ENCODE measurements around the gene ZSCAN5B. TPM values are rescaled to one million over a fixed set of nuclear protein-coding genes. Genes with fewer than 3 reads are reported as not detected.

Gene ZSCAN5B
- total RNA-seq, 3 donors from 2014 or later = not detected

DNA sequence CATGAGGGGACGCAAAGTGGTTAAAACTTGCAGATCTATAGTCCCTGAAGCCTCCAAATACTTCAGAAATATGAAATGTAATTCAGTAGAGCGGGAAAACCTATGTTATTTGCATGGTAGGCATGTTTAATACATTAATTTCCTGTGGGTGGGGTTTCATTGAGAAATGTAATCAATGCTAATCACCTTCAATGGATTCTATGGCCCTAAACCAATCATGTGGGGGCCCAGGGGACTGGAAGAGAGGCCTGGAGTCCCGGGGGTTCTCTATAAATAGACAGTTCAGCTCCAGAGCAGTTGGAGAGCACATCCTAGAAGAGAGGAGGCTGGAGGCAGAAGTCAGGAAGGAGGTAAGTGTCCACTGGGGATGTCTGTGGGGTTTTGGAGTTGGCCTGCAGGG is 4.4 kb upstream of the ZSCAN5B start, which contains the start of gene ZSCAN5C:
Gene ZSCAN5C, plus strand, starts transcription at position 301 of the 400 bp plus-strand sequence. CDS start 3,641 bp downstream, outside the sequence.
- Histone ChIP-seq H3K4me1 (ENCODE audit: low read depth) (no peaks in the 10 kb centered on the region), H3K4me3 (no peak within 1 kb of the TSS), H3K9me3 (no peaks in the 10 kb centered on the region), H3K36me3 (ENCODE audit: low read depth) (no peaks in the 10 kb centered on the region)
- ATAC-seq (no peak), DNase-seq (no peak)
- intact Hi-C loops (cut with DNase I, micrococcal nuclease) = no loop called here
- TF ChIP-seq, protein P1, sequence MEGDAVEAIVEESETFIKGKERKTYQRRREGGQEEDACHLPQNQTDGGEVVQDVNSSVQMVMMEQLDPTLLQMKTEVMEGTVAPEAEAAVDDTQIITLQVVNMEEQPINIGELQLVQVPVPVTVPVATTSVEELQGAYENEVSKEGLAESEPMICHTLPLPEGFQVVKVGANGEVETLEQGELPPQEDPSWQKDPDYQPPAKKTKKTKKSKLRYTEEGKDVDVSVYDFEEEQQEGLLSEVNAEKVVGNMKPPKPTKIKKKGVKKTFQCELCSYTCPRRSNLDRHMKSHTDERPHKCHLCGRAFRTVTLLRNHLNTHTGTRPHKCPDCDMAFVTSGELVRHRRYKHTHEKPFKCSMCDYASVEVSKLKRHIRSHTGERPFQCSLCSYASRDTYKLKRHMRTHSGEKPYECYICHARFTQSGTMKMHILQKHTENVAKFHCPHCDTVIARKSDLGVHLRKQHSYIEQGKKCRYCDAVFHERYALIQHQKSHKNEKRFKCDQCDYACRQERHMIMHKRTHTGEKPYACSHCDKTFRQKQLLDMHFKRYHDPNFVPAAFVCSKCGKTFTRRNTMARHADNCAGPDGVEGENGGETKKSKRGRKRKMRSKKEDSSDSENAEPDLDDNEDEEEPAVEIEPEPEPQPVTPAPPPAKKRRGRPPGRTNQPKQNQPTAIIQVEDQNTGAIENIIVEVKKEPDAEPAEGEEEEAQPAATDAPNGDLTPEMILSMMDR (IDR thresholded peaks at IDR 0.05) = no peak

DNA sequence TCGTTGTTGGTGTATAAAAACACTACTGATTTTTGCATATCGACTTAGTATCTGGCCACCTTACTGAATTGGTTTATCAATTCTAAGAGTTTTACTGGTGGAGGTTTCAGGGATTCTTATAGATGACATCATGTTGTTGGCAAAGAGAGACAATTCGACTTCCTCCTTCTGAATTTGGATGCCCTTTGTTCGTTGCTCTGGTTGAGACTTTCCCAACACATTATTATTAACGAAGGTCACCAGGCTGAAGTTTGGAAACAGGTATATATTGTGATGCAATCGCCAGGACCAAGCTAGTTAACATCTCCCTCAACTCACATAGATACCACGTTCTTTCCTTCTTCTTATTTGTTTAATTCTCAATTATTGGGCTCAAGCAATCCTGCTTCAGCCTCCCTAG is 2.1 kb upstream of the ZSCAN5B start:
- H3K4me1 ChIP-seq (ENCODE audit: low read depth) = no peaks in the 10 kb centered on the region
- intact Hi-C loops (cut with DNase I, micrococcal nuclease) = no loop called here
- H3K4me3 ChIP-seq = no peak overlapping the region
- no peaks in the 10 kb centered on the region for H3K36me3 ChIP-seq (ENCODE audit: low read depth)
- DNase-seq (no peak), ATAC-seq (no peak)
- TF ChIP-seq, protein P1 (IDR thresholded peaks at IDR 0.05) = no peak
- H3K9me3 ChIP-seq = no peaks in the 10 kb centered on the region

DNA sequence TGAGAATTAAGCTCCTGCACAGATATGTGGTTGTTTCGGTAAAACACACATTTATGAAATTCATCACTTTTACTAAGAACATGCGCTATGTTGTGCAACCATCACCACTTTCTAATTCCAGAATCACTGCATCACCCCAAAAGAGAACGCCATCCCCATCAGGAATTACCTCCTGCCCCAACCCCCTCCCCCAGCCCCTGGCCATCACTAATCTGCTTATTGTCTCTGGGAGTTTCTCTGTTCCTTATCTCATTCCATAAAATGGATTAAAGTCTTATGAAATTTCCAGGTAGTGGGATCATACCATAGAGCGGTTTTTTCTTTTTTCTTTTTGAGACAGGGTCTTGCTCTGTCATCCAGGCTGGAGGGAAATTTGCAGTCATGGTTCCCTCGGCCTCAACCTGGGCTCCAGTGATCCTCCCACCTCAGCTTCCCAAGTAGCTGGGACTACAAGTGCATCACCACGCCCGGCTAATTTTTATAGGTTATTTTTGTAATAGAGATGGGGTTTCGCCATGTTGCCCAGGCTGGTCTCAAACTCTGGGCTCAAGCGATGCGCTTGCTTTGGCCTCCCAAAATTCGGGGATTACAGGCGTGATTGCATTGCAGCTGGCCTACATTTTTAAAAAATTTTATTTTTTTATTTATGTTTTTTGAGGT is 3.5 kb downstream of the ZSCAN5B start:
- no peaks in the 10 kb centered on the region for H3K4me1 ChIP-seq (ENCODE audit: low read depth)
- ATAC-seq (no peak), DNase-seq (no peak)
- H3K9me3 ChIP-seq = no peaks in the 10 kb centered on the region
- H3K36me3 ChIP-seq (ENCODE audit: low read depth) = no peaks in the 10 kb centered on the region
- no peak overlapping the region for H3K4me3 ChIP-seq
- intact Hi-C loops (cut with DNase I, micrococcal nuclease) = no loop called here
- TF ChIP-seq, protein P1 (IDR thresholded peaks at IDR 0.05) = no peak

DNA sequence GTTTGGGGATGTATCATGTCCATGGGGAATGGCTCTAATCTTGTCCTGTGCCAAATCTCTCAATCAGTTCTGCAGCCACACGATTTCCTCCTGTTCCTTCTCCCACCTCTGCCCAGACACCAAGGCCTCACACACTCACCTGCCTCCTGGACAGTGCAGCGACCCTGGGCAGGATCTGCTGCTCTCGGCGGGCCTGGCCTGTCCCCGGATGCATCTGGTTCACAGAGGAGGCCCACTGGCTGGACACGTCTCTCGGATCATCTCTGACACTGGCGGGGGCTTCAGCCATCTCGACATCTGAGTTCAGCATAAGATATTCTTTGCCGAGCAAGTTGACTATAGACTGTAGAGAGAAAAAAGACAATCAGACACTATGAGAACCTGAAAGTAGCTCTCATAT is 5.9 kb downstream of the ZSCAN5B start:
- no peak for DNase-seq
- intact Hi-C loops (cut with DNase I, micrococcal nuclease) = no loop called here
- Histone ChIP-seq H3K4me1 (ENCODE audit: low read depth) (no peaks in the 10 kb centered on the region), H3K4me3 (no peak overlapping the region), H3K36me3 (ENCODE audit: low read depth) (no peaks in the 10 kb centered on the region), H3K9me3 (no peaks in the 10 kb centered on the region)
- ATAC-seq = no peak
- TF ChIP-seq, protein P1 (IDR thresholded peaks at IDR 0.05) = no peak

DNA sequence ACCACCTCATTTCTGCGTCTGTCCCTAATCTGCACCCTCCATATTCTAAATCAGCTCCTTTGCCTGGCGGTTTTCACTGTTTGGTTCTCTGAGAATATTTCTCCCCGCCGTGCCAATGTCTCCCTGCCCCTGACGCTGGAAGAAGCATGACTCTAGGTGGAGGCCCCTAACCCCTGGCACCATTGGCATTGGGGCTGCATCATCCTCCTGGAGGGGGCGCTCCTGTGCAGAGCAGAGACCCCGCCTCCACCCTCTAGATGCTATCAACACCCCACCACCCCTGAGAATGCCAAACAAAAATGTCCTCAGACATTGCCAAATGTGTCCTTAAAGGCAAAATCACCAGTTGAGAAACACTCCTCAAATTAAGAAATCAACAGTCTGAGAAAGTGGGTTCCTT is 6.5 kb downstream of the ZSCAN5B start:
- no peak for ATAC-seq
- DNase-seq = no peak
- Histone ChIP-seq H3K4me1 (ENCODE audit: low read depth) (no peaks in the 10 kb centered on the region), H3K9me3 (no peaks in the 10 kb centered on the region), H3K36me3 (ENCODE audit: low read depth) (no peaks in the 10 kb centered on the region), H3K4me3 (no peak overlapping the region)
- TF ChIP-seq, protein P1 (IDR thresholded peaks at IDR 0.05) = no peak
- intact Hi-C loops (cut with DNase I, micrococcal nuclease) = no loop called here
